HG02798 (cell line): ENCODE measurements around the gene CADM2.

Experiments
- ATAC-seq: cut with Tn5 transposase; IDR thresholded peaks from one replicate; pipeline ENCODE4 v1.9.1; 2021; ENCODE audit warnings: mild to moderate bottlenecking; ENCODE audit not compliant: unreplicated experiment, poor library complexity

CADM2 gene

DNA sequence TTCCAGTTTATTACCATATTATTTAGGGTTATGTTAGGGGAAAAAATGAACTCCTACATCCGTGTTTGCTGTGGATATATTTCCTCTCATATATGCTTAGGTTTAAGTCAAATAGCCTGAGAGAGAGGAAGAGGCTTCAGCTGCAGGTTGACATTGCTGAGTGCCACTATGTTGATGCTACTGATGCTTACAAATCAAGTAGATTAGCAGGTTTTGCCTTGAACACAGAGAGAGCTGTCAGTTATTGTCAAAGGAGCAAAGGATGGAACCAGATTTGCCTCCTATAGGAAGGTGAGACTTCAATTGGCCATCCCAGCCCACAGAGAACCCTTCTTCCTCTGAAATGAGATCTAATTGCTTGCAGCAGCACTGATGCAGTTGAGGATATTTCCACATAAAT, 339.2 kb downstream of the CADM2 start:
- no peak for ATAC-seq

GRCh38 chr3:85303156-85303555, 344.4 kb downstream of the CADM2 start:
- no peak for ATAC-seq

GRCh38 chr3:85304360-85304964, 345.7 kb downstream of the CADM2 start:
- no peak for ATAC-seq

DNA sequence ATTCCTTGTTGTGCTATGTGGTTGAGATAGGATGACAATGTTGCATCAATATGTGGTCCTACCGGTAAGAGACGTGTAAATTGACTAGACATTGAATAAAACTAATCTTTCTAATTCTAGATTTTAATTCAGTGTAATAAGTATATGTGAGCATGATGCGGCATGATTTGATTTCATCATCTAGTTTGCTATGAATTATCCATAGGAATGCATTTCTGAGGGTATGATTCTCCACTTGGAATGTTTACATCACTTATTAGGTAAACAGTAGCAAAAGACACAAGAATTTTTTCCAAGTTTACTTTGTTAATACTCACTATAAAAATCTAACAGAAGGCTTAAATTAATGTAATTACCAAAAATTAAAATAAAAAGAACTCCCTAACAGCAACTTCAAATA, 353.5 kb downstream of the CADM2 start:
- ATAC-seq: no peak

DNA sequence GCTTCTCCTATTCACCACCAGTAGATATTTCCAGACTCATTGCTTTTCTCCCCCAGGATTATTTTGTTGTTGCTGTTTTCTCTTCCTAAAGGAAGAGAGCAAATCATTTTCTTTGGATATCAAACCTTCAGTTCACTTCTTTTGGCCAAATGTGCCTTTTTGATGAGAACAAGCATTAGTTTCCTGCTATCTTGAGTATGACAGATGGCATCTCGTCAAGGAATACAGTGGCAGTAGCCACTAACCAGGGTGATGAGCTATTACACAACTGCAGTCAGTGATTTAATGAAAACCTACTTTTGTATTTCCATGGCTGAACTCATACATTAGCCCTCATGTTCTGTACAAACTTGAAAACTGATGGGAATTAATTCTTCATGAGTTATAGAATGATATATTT, 354.6 kb downstream of the CADM2 start:
- no peak for ATAC-seq

GRCh38 chr3:85316252-85316651, 357.5 kb downstream of the CADM2 start:
- no peak for ATAC-seq

DNA sequence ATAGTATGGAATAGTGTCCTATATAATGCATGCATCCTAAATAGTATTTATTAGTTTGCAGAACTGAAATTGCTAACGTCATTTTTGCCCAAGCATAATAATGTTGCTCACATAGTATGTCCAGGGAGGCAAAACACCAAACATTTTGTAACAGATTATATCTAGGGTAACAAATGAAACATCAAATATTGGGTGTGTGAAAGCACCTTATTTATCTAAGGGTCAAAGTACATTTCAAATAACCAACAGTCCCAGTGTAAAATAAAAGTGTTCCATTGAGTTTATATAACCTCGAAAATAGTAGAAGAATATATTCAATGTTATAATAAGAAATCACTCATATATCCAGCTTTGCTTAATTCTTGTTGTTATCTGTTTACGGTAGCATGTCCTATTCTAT, 363.1 kb downstream of the CADM2 start:
- no peak for ATAC-seq

DNA sequence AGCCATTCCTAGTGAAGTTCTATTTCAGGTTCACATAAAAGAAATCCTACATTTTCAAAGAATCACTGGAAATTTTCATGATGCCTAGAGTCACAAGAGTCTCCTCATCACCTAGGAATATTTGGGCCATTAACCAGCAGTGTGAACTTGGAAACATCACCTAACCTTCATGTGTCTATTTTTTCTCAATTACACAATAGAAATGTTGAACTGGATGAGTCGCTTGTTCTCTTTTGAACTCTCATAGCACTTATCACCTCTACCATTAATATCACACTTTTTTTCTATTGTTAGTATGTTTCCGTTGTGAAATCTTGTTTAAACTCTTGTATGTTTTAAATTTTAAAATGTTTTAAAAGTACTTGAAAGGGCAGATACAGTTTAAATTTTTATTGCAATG, 371.3 kb downstream of the CADM2 start:
- ATAC-seq: no peak

- no peak for ATAC-seq
Observed at GRCh38 chr3:85337895-85338294, 379.1 kb downstream of the CADM2 start.

GRCh38 chr3:85342915-85343314, 384.1 kb downstream of the CADM2 start:
- peak; percentile 70 for ATAC-seq

DNA sequence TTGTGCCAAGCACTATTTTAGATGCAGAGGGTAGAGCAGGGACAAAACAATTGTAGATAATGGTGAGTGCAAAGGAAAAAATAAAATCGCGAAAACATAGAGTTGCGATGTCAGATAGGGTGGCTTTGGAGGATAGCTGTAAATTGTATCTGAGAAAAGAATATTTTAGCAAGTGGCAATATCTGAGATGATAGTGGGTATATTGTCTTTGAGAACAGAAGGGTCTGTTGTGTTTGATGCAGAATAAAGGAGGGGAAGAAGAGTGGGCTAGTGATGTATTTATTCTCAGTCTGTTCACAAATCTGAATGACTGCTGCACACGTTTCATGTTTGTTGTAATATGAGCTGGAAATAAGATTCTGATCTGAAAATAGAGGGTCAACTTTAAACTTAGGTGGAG, 396.8 kb downstream of the CADM2 start:
- no peak for ATAC-seq

- ATAC-seq: peak; percentile 89
Observed at GRCh38 chr3:85360742-85361387, 402.1 kb downstream of the CADM2 start.

DNA sequence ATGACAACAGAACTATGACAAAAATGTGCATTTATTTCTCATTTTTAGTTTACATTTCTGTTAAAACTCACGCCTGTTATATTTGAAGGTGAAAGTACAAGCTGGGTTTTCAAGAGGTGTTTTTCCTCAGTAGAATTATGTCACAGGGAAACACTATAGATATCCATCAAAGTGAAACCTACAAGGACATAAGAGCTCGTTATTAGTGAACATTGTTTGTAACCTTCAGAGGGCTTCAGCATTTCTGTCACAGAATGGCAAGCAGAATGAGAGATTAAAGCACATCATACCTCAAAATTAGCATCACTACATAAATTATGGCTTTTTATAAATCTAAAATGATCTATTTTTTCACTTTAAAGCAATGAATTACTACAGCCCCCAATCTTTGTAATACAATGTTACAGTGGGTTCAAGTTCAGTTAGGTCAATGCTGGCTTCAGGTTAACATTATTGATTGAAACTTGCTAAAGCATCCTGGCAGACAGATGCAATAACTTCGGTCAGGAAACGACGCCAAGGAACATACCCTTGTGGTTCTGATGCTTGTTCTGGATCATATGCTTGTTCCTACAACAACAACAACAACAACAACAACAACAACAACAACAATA, 405.6 kb downstream of the CADM2 start:
- ATAC-seq: no peak

DNA sequence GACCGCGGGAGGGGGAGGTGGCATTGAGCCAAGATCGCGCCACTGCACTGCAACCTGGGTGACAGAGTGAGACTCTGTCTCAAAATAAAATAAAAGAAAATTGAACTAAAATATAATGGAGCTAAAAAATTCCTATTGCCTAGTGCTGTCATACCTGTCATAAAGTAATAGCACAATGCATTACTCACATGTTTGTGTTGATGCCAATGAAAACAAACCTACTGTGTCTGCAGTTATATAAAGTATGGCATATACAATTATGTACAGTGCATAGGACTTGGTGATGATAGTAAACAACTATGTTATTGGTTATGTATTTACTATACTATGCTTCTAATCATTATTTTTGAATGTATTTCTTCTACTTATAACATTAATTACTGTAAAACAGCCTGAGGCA, 411.6 kb downstream of the CADM2 start:
- ATAC-seq: no peak

DNA sequence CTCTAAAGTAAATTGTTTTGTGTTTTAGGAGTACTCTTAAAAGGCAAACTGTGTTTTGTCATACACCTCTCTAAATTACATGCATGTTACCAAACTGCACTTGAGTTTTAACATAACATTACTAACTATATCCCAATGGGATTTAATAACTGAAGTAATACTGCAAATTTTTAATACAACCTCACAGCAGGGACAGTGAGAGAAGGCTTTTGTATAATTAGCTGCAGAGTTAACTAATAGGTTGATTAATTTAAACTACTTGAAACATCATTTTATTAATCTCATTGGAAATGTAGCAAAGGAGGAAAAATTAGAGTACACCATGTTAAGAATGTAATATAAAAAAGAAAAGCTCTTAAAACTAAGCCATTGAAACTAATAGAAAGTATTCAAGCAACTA, 417.3 kb downstream of the CADM2 start:
- ATAC-seq: no peak

- ATAC-seq: no peak
Observed at GRCh38 chr3:85377115-85377514, 418.3 kb downstream of the CADM2 start.

- ATAC-seq: no peak
Observed at GRCh38 chr3:85384372-85384771, 425.6 kb downstream of the CADM2 start.

DNA sequence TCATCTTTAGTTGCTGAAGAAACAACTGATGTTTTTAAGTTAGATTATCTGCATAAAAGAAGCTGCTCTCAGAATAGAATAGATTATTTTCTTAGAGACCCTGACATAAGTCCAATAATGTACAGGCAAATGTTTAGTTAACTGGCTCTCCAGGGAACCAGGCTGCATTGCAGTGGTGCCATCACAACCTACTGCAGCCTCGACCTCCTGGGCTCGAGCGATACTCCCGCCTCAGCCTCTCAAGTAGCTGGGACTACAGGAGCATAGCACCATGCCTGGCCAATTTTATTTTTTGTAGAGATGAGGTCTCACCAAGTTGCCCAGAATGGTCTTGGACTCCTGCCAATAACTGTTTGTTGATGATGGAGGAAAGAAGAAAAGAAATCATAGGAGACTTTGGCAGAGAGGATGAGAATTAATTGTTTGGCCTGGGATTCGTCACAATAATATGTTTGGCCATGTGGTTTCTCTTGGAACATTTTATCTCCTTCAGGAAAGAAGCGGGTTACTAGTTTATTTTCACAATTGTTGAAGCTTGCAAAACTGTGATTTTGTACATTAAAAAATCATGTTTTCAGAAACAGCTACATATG, 429.2 kb downstream of the CADM2 start:
- ATAC-seq: no peak

DNA sequence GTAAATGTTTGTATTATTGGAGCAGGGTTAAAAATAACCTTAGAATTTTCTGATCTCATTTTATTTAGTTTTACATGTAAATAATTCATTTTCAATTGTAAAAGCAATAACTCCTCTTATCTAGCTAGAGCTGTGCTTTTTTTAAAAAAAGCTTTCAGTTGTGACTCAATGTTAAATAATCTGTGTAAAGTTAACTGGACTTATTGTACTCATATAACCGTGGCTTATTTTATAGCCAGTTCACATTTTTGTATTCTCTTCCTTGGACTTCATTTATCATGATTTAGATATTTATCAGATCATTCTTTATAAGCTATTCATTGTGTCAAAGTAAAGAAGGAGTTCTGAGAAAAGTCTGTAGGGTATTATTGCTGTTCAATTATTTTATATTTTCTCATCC, 435.6 kb downstream of the CADM2 start:
- ATAC-seq: no peak

GRCh38 chr3:85397434-85397833, 438.6 kb downstream of the CADM2 start:
- no peak for ATAC-seq

DNA sequence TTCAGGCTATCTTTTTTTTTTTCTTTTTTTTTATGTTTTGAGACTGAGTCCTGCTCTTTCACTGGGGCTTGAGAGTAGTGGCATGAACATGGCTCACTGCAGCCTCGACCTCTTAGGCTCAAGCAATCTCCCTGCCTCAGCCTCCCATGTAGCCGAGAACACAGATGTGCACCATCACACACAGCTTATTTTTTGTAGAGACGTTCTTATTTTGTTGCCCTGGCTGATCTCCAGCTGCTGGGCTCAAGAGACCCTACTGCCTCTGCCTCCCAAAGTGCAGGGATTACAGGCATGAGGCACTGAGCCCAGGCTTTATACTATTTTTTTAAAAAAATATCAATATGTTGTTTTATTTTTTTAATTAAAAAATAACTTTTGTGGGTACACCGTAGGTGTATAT, 467.3 kb downstream of the CADM2 start:
- ATAC-seq: no peak

- no peak for ATAC-seq
Observed at GRCh38 chr3:85427467-85427866, 468.7 kb downstream of the CADM2 start.
